GM12878 (cell line): ENCODE results near the gene TP63.

ENCODE experiments used
- CEBPB ChIP-seq, 2 experiments: fragments of 150-350 bp in 1 of 2; IDR thresholded peaks; 2 replicates each; pipeline ENCODE4 v1.6.1; 2012 to 2014; ENCODE audit warnings: low read depth in 2 of 2, low read length in 2 of 2, borderline replicate concordance in 1 of 2, inconsistent platforms in 1 of 2
- ETV6 ChIP-seq, 2 experiments: fragments of 450-650 bp in 1 of 2; IDR thresholded peaks in 1 of 2; conservative IDR thresholded peaks in 1 of 2; 2 replicates each; pipeline ENCODE4 v1.6.1; 2014; ENCODE audit warnings: antibody characterized with exemption in 1 of 2, borderline replicate concordance in 1 of 2, low read depth in 1 of 2, mild to moderate bottlenecking in 1 of 2, moderate library complexity in 1 of 2
- FOXM1 ChIP-seq: IDR thresholded peaks from 2 replicates; pipeline ENCODE4 v1.6.1; 2012; ENCODE audit warnings: low read depth, mild to moderate bottlenecking, inconsistent platforms, low read length, moderate library complexity
- JUND ChIP-seq: IDR thresholded peaks from 2 replicates; pipeline ENCODE4 v1.6.1; 2012; ENCODE audit warnings: low read depth, mild to moderate bottlenecking, low read length, improper control_type of control experiment, moderate library complexity
- RAD51 ChIP-seq: fragments of 450-650 bp; IDR thresholded peaks from 2 replicates; pipeline ENCODE4 v1.6.1; 2016; ENCODE audit warnings: moderate library complexity, mild to moderate bottlenecking, inconsistent platforms
- SP1 ChIP-seq: IDR thresholded peaks from one replicate; pipeline ENCODE4 v1.6.1; 2011; ENCODE audit warnings: low read depth, low read length
- ZZZ3 ChIP-seq: IDR thresholded peaks from 2 replicates; pipeline ENCODE4 v1.6.1; 2011; ENCODE audit warnings: low read depth; ENCODE audit not compliant: control insufficient read depth, insufficient read length
- TF ChIP-seq, protein P1 (sequence below): IDR thresholded peaks from 2 replicates; pipeline ENCODE4 v1.6.1; 2012; ENCODE audit warnings: low read depth, low read length, improper control_type of control experiment
- TF ChIP-seq, protein P2 (sequence below): IDR thresholded peaks from 2 replicates; pipeline ENCODE4 v1.6.1; 2011; ENCODE audit warnings: low read depth, mild to moderate bottlenecking, low read length, moderate library complexity, borderline replicate concordance; ENCODE audit errors: extremely low read depth
- TF ChIP-seq, protein P3 (sequence below), 3 experiments: IDR thresholded peaks in 2 of 3; conservative IDR thresholded peaks in 1 of 3; 2 replicates each; pipeline ENCODE4 v1.5.1; 2011; ENCODE audit warnings: low read depth in 3 of 3, low read length in 3 of 3, mild to moderate bottlenecking in 3 of 3, control low read depth in 2 of 3, moderate library complexity in 2 of 3, inconsistent platforms in 1 of 3, mixed read lengths in 1 of 3; ENCODE audit not compliant: control insufficient read depth in 2 of 3, insufficient read depth in 1 of 3; ENCODE audit errors: extremely low read depth in 1 of 3
- TF ChIP-seq, protein P4 (sequence below): IDR thresholded peaks from 2 replicates; pipeline ENCODE4 v1.6.1; 2012; ENCODE audit warnings: mild to moderate bottlenecking, low read depth, low read length

DNA sequence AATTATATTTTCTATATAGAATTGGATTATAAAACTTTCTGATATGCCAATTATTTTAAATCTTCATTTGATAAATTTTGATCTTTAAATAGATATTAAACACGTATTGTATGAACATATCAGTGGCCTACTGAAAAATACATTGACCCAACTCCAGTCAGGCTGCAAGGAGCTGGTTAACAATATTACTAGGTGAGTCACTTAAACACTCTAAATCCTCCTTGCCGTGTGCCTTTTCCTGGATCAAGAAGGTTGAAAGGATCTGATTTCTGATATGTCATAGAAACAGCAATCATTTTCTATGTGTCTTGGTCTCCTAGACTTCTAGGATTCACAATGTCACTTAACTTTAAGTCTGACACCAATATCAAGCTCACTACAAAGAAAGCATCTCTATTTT, 123.2 kb downstream of the TP63 start:
- no peak for TF ChIP-seq ETV6 (conservative IDR thresholded peaks at IDR 0.05 in 1 of 2, IDR thresholded peaks at IDR 0.05 in 1 of 2; ENCODE audit: borderline replicate concordance in 1 of 2, low read depth in 1 of 2)
- TF ChIP-seq RAD51: no peak
- TF ChIP-seq, protein P1, sequence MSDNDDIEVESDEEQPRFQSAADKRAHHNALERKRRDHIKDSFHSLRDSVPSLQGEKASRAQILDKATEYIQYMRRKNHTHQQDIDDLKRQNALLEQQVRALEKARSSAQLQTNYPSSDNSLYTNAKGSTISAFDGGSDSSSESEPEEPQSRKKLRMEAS: no peak
- TF ChIP-seq CEBPB (IDR thresholded peaks at IDR 0.05; ENCODE audit: borderline replicate concordance in 1 of 2, low read depth in 2 of 2, low read length in 2 of 2): no peak
- TF ChIP-seq, protein P2, sequence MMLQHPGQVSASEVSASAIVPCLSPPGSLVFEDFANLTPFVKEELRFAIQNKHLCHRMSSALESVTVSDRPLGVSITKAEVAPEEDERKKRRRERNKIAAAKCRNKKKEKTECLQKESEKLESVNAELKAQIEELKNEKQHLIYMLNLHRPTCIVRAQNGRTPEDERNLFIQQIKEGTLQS: no peak
- TF ChIP-seq FOXM1: no peak
- TF ChIP-seq SP1: no peak
- TF ChIP-seq JUND: no peak
- TF ChIP-seq, protein P3, sequence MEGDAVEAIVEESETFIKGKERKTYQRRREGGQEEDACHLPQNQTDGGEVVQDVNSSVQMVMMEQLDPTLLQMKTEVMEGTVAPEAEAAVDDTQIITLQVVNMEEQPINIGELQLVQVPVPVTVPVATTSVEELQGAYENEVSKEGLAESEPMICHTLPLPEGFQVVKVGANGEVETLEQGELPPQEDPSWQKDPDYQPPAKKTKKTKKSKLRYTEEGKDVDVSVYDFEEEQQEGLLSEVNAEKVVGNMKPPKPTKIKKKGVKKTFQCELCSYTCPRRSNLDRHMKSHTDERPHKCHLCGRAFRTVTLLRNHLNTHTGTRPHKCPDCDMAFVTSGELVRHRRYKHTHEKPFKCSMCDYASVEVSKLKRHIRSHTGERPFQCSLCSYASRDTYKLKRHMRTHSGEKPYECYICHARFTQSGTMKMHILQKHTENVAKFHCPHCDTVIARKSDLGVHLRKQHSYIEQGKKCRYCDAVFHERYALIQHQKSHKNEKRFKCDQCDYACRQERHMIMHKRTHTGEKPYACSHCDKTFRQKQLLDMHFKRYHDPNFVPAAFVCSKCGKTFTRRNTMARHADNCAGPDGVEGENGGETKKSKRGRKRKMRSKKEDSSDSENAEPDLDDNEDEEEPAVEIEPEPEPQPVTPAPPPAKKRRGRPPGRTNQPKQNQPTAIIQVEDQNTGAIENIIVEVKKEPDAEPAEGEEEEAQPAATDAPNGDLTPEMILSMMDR (IDR thresholded peaks at IDR 0.05 in 2 of 3, conservative IDR thresholded peaks at IDR 0.05 in 1 of 3; ENCODE audit: control insufficient read depth in 2 of 3, extremely low read depth in 1 of 3, insufficient read depth in 1 of 3, low read depth in 3 of 3, low read length in 3 of 3): no peak
- no peak for TF ChIP-seq ZZZ3
- TF ChIP-seq, protein P4, sequence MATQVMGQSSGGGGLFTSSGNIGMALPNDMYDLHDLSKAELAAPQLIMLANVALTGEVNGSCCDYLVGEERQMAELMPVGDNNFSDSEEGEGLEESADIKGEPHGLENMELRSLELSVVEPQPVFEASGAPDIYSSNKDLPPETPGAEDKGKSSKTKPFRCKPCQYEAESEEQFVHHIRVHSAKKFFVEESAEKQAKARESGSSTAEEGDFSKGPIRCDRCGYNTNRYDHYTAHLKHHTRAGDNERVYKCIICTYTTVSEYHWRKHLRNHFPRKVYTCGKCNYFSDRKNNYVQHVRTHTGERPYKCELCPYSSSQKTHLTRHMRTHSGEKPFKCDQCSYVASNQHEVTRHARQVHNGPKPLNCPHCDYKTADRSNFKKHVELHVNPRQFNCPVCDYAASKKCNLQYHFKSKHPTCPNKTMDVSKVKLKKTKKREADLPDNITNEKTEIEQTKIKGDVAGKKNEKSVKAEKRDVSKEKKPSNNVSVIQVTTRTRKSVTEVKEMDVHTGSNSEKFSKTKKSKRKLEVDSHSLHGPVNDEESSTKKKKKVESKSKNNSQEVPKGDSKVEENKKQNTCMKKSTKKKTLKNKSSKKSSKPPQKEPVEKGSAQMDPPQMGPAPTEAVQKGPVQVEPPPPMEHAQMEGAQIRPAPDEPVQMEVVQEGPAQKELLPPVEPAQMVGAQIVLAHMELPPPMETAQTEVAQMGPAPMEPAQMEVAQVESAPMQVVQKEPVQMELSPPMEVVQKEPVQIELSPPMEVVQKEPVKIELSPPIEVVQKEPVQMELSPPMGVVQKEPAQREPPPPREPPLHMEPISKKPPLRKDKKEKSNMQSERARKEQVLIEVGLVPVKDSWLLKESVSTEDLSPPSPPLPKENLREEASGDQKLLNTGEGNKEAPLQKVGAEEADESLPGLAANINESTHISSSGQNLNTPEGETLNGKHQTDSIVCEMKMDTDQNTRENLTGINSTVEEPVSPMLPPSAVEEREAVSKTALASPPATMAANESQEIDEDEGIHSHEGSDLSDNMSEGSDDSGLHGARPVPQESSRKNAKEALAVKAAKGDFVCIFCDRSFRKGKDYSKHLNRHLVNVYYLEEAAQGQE: no peak
